ENCODE measurements around the gene TBC1D9.
"Not testable (repeated sequence)": the region's sequence is repeated elsewhere in the genome, so short reads cannot be mapped to it uniquely, and the experiment has no call there.

The TBC1D9 gene

GRCh38 chr4:140756319-140757231 is at the start of gene TBC1D9:
TSS of gene TBC1D9 (minus strand) at chr4:140756385. CDS start at chr4:140756045, 340 bp downstream.
- in situ Hi-C loops (cut with MboI; ENCODE audit: low sequenced_read_pairs) = no loop called here
- peaks cover 8% of the 10 kb centered on the region for H3K4me1 ChIP-seq
- H3K9me3 ChIP-seq = peaks cover 5% of the 10 kb centered on the region; the same call in 1 of the 2 replicates
- H3K27me3 ChIP-seq (ENCODE audit: low read depth) = no peaks in the 10 kb centered on the region
- DNase-seq (ENCODE audit: low spot score in 2 of 2) = peak; percentile 94 to 96
- H3K4me3 ChIP-seq = peak within 1 kb of the TSS; percentile 77
- peaks cover 3% of the 10 kb centered on the region for H3K36me3 ChIP-seq (replicated peaks)

- DNase-seq (ENCODE audit: low spot score in 2 of 2) = no peak
- H3K4me1 ChIP-seq = peaks cover 14% of the 10 kb centered on the region
- no peak overlapping the region for H3K4me3 ChIP-seq
- H3K36me3 ChIP-seq (replicated peaks) = no peaks in the 10 kb centered on the region
- in situ Hi-C loops (cut with MboI; ENCODE audit: low sequenced_read_pairs) = no loop called here
- H3K27me3 ChIP-seq (ENCODE audit: low read depth) = no peaks in the 10 kb centered on the region
- H3K9me3 ChIP-seq = 0 out of 2 replicates have a peak, but pooled peaks cover 2% of the 10 kb centered on the region
Measured at GRCh38 chr4:140805293-140805692, 49.1 kb upstream of the TBC1D9 start.

GRCh38 chr4:140802591-140802990 is 46.4 kb upstream of the TBC1D9 start:
- no peak overlapping the region for H3K4me3 ChIP-seq
- H3K36me3 ChIP-seq (replicated peaks) = no peaks in the 10 kb centered on the region
- no peaks in the 10 kb centered on the region for H3K9me3 ChIP-seq
- DNase-seq (ENCODE audit: low spot score in 2 of 2) = no peak
- H3K27me3 ChIP-seq (ENCODE audit: low read depth) = no peaks in the 10 kb centered on the region
- in situ Hi-C loops (cut with MboI; ENCODE audit: low sequenced_read_pairs) = no loop called here
- H3K4me1 ChIP-seq = peaks cover 13% of the 10 kb centered on the region

GRCh38 chr4:140800666-140801065 is 44.5 kb upstream of the TBC1D9 start:
- H3K36me3 ChIP-seq (replicated peaks) = no peaks in the 10 kb centered on the region
- no peak overlapping the region for H3K4me3 ChIP-seq
- peaks cover 13% of the 10 kb centered on the region for H3K4me1 ChIP-seq
- H3K9me3 ChIP-seq = no peaks in the 10 kb centered on the region
- H3K27me3 ChIP-seq (ENCODE audit: low read depth) = no peaks in the 10 kb centered on the region
- DNase-seq (ENCODE audit: low spot score in 2 of 2) = no peak
- in situ Hi-C loops (cut with MboI; ENCODE audit: low sequenced_read_pairs) = no loop called here

- Histone ChIP-seq H3K36me3 (replicated peaks) (no peaks in the 10 kb centered on the region), H3K4me3 (no peak overlapping the region), H3K27me3 (ENCODE audit: low read depth) (no peaks in the 10 kb centered on the region), H3K9me3 (no peaks in the 10 kb centered on the region), H3K4me1 (peaks cover 13% of the 10 kb centered on the region)
- DNase-seq (ENCODE audit: low spot score in 2 of 2) = no peak
- in situ Hi-C loops (cut with MboI; ENCODE audit: low sequenced_read_pairs) = no loop called here
Measured at GRCh38 chr4:140799686-140800225, 43.6 kb upstream of the TBC1D9 start.

- Histone ChIP-seq H3K27me3 (ENCODE audit: low read depth) (no peaks in the 10 kb centered on the region), H3K4me1 (no peaks in the 10 kb centered on the region), H3K4me3 (no peak overlapping the region), H3K9me3 (no peaks in the 10 kb centered on the region), H3K36me3 (replicated peaks) (no peaks in the 10 kb centered on the region)
- no peak for DNase-seq (ENCODE audit: low spot score in 2 of 2)
- in situ Hi-C loops (cut with MboI; ENCODE audit: low sequenced_read_pairs) = no loop called here
Measured at GRCh38 chr4:140793291-140793690, 37.1 kb upstream of the TBC1D9 start.

- DNase-seq (ENCODE audit: low spot score in 2 of 2) = no peak
- Histone ChIP-seq H3K4me3 (no peak overlapping the region), H3K36me3 (replicated peaks) (no peaks in the 10 kb centered on the region), H3K4me1 (no peaks in the 10 kb centered on the region), H3K9me3 (no peaks in the 10 kb centered on the region), H3K27me3 (ENCODE audit: low read depth) (no peaks in the 10 kb centered on the region)
- in situ Hi-C loops (cut with MboI; ENCODE audit: low sequenced_read_pairs) = no loop called here
Measured at GRCh38 chr4:140790765-140791164, 34.6 kb upstream of the TBC1D9 start.

GRCh38 chr4:140790171-140790570 is 34.0 kb upstream of the TBC1D9 start:
- no peaks in the 10 kb centered on the region for H3K36me3 ChIP-seq (replicated peaks)
- no peaks in the 10 kb centered on the region for H3K9me3 ChIP-seq
- H3K4me1 ChIP-seq = no peaks in the 10 kb centered on the region
- no peaks in the 10 kb centered on the region for H3K27me3 ChIP-seq (ENCODE audit: low read depth)
- H3K4me3 ChIP-seq = no peak overlapping the region
- no peak for DNase-seq (ENCODE audit: low spot score in 2 of 2)
- in situ Hi-C loops (cut with MboI; ENCODE audit: low sequenced_read_pairs) = no loop called here

- Histone ChIP-seq H3K9me3 (no peaks in the 10 kb centered on the region), H3K4me3 (no peak overlapping the region), H3K4me1 (no peaks in the 10 kb centered on the region), H3K36me3 (replicated peaks) (no peaks in the 10 kb centered on the region), H3K27me3 (ENCODE audit: low read depth) (no peaks in the 10 kb centered on the region)
- no peak for DNase-seq (ENCODE audit: low spot score in 2 of 2)
- in situ Hi-C loops (cut with MboI; ENCODE audit: low sequenced_read_pairs) = no loop called here
Measured at GRCh38 chr4:140789759-140790158, 33.6 kb upstream of the TBC1D9 start.

GRCh38 chr4:140782787-140783186 is 26.6 kb upstream of the TBC1D9 start:
- H3K4me3 ChIP-seq; H3K9me3 ChIP-seq; H3K4me1 ChIP-seq; DNase-seq (ENCODE audit: low spot score in 2 of 2); in situ Hi-C loops (cut with MboI; ENCODE audit: low sequenced_read_pairs); H3K27me3 ChIP-seq (ENCODE audit: low read depth); H3K36me3 ChIP-seq (replicated peaks): not testable (repeated sequence)

- in situ Hi-C loops (cut with MboI; ENCODE audit: low sequenced_read_pairs) = no loop called here
- no peak for DNase-seq (ENCODE audit: low spot score in 2 of 2)
- no peaks in the 10 kb centered on the region for H3K27me3 ChIP-seq (ENCODE audit: low read depth)
- H3K9me3 ChIP-seq = no peaks in the 10 kb centered on the region
- no peak overlapping the region for H3K4me3 ChIP-seq
- no peaks in the 10 kb centered on the region for H3K36me3 ChIP-seq (replicated peaks)
- H3K4me1 ChIP-seq = no peaks in the 10 kb centered on the region
Measured at GRCh38 chr4:140781596-140781995, 25.4 kb upstream of the TBC1D9 start.

- Histone ChIP-seq H3K4me1 (no peaks in the 10 kb centered on the region), H3K4me3 (no peak overlapping the region), H3K27me3 (ENCODE audit: low read depth) (no peaks in the 10 kb centered on the region), H3K9me3 (no peaks in the 10 kb centered on the region), H3K36me3 (replicated peaks) (no peaks in the 10 kb centered on the region)
- in situ Hi-C loops (cut with MboI; ENCODE audit: low sequenced_read_pairs) = no loop called here
- DNase-seq (ENCODE audit: low spot score in 2 of 2) = no peak
Measured at GRCh38 chr4:140777894-140778293, 21.7 kb upstream of the TBC1D9 start.

- H3K4me1 ChIP-seq = no peaks in the 10 kb centered on the region
- no peak for DNase-seq (ENCODE audit: low spot score in 2 of 2)
- no peak overlapping the region for H3K4me3 ChIP-seq
- no peaks in the 10 kb centered on the region for H3K9me3 ChIP-seq
- no peaks in the 10 kb centered on the region for H3K27me3 ChIP-seq (ENCODE audit: low read depth)
- in situ Hi-C loops (cut with MboI; ENCODE audit: low sequenced_read_pairs) = no loop called here
- H3K36me3 ChIP-seq (replicated peaks) = no peaks in the 10 kb centered on the region
Measured at GRCh38 chr4:140777386-140777785, 21.2 kb upstream of the TBC1D9 start.

GRCh38 chr4:140776556-140776955 is 20.4 kb upstream of the TBC1D9 start:
- Histone ChIP-seq H3K27me3 (ENCODE audit: low read depth) (no peaks in the 10 kb centered on the region), H3K9me3 (no peaks in the 10 kb centered on the region), H3K36me3 (replicated peaks) (no peaks in the 10 kb centered on the region), H3K4me3 (no peak overlapping the region), H3K4me1 (no peaks in the 10 kb centered on the region)
- in situ Hi-C loops (cut with MboI; ENCODE audit: low sequenced_read_pairs) = no loop called here
- no peak for DNase-seq (ENCODE audit: low spot score in 2 of 2)
